ENCODE measurements around the gene ANKRD13D.

GRCh38 chr11:67253872-67254624, 35.1 kb upstream of the ANKRD13D start:
- TF ChIP-seq, protein P1, sequence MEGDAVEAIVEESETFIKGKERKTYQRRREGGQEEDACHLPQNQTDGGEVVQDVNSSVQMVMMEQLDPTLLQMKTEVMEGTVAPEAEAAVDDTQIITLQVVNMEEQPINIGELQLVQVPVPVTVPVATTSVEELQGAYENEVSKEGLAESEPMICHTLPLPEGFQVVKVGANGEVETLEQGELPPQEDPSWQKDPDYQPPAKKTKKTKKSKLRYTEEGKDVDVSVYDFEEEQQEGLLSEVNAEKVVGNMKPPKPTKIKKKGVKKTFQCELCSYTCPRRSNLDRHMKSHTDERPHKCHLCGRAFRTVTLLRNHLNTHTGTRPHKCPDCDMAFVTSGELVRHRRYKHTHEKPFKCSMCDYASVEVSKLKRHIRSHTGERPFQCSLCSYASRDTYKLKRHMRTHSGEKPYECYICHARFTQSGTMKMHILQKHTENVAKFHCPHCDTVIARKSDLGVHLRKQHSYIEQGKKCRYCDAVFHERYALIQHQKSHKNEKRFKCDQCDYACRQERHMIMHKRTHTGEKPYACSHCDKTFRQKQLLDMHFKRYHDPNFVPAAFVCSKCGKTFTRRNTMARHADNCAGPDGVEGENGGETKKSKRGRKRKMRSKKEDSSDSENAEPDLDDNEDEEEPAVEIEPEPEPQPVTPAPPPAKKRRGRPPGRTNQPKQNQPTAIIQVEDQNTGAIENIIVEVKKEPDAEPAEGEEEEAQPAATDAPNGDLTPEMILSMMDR (IDR thresholded peaks at IDR 0.05), result no peak
- TF ChIP-seq ZFX (IDR thresholded peaks at IDR 0.05; ENCODE audit: borderline replicate concordance), result no peak
